PFSK-1 (cell line): ENCODE measurements around the gene KLF18.

Experiments used
- FOXP2 ChIP-seq: optimal IDR thresholded peaks from 2 replicates; pipeline ENCODE3; 2011; ENCODE audit warnings: borderline replicate concordance, control low read depth, inconsistent platforms; ENCODE audit not compliant: insufficient read depth; ENCODE audit errors: extremely low read length, extremely low read depth
- POLR2AphosphoS5 ChIP-seq: IDR thresholded peaks from 2 replicates; pipeline ENCODE4 v1.6.1; 2012; ENCODE audit warnings: low read depth, mild to moderate bottlenecking, control low read depth, low read length, moderate library complexity
- TAF1 ChIP-seq: IDR thresholded peaks from 2 replicates; pipeline ENCODE4 v1.6.1; 2012; ENCODE audit warnings: low read length, control low read depth, borderline replicate concordance; ENCODE audit not compliant: insufficient read depth

GRCh38 chr1:44161546-44161945 is 20.1 kb upstream of the KLF18 start:
- TF ChIP-seq POLR2AphosphoS5: no peak
- no peak for TF ChIP-seq TAF1
- TF ChIP-seq FOXP2: no peak
